Astrocyte (in vitro differentiated cells and primary cell): ENCODE measurements around the gene SPATA9. TPM values are rescaled to one million over a fixed set of nuclear protein-coding genes. Genes with fewer than 3 reads are reported as not detected.
A peak's percentile ranks its signal among the peaks of the same experiment; 100 is the strongest.

ENCODE experiments used
- DNase-seq: peaks from one replicate; pipeline ENCODE4 v3.0.0-alpha.2; 2010; ENCODE audit warnings: low read depth
- FAIRE-seq: peaks from 2 replicates; lab custom pipeline; 2011; peaks lifted over from hg19 to GRCh38; lab: Jason Lieb, UNC
- H2AFZ ChIP-seq: 2 replicates; pipeline ENCODE4 v1.6.0; 2012; ENCODE audit warnings: low read depth, low read length, inconsistent platforms
- H3K27ac ChIP-seq: 2 replicates; pipeline ENCODE4 v1.5.1; 2011; ENCODE audit warnings: low read depth, low read length, inconsistent platforms
- H3K27me3 ChIP-seq: 2 replicates; pipeline ENCODE4 v1.6.0; 2011; ENCODE audit warnings: low read length, inconsistent platforms; ENCODE audit not compliant: insufficient read depth
- H3K36me3 ChIP-seq: 2 replicates; pipeline ENCODE4 v1.5.1; 2011; ENCODE audit warnings: low read length, inconsistent platforms; ENCODE audit not compliant: insufficient read depth
- H3K4me1 ChIP-seq: 2 replicates; pipeline ENCODE4 v1.5.1; 2011; ENCODE audit warnings: low read length, inconsistent platforms; ENCODE audit not compliant: insufficient read depth
- H3K4me2 ChIP-seq: 2 replicates; pipeline ENCODE4 v1.6.0; 2012; ENCODE audit warnings: low read length, inconsistent platforms
- H3K4me3 ChIP-seq: 2 replicates; pipeline ENCODE4 v1.5.1; 2011; ENCODE audit warnings: low read depth, mild to moderate bottlenecking, low read length, inconsistent platforms; ENCODE audit not compliant: insufficient read depth
- H3K79me2 ChIP-seq: 2 replicates; pipeline ENCODE4 v1.6.0; 2012; ENCODE audit warnings: mild to moderate bottlenecking, low read length, inconsistent platforms; ENCODE audit not compliant: insufficient read depth
- H3K9ac ChIP-seq: 2 replicates; pipeline ENCODE4 v1.6.0; 2012; ENCODE audit warnings: mild to moderate bottlenecking, low read length, inconsistent platforms
- H3K9me3 ChIP-seq: 2 replicates; pipeline ENCODE4 v1.5.1; 2012; ENCODE audit warnings: low read depth, mild to moderate bottlenecking, low read length, inconsistent platforms; ENCODE audit not compliant: insufficient read depth
- H4K20me1 ChIP-seq: 2 replicates; pipeline ENCODE4 v1.6.0; 2012; ENCODE audit warnings: low read length, inconsistent platforms; ENCODE audit not compliant: insufficient read depth
- H3K27ac Mint-ChIP-seq: one replicate; pipeline ENCODE4 v1.8.0; 2021; ENCODE audit warnings: mild to moderate bottlenecking, mixed read lengths; ENCODE audit not compliant: unreplicated experiment
- H3K27me3 Mint-ChIP-seq: one replicate; pipeline ENCODE4 v1.8.0; 2021; ENCODE audit warnings: low read depth, mixed read lengths; ENCODE audit not compliant: unreplicated experiment
- H3K36me3 Mint-ChIP-seq: one replicate; pipeline ENCODE4 v1.8.0; 2021; ENCODE audit warnings: low read depth, mixed read lengths; ENCODE audit not compliant: unreplicated experiment
- H3K4me1 Mint-ChIP-seq: one replicate; pipeline ENCODE4 v1.8.0; 2021; ENCODE audit warnings: low read depth, mixed read lengths; ENCODE audit not compliant: unreplicated experiment
- H3K4me3 Mint-ChIP-seq: one replicate; pipeline ENCODE4 v1.8.0; 2021; ENCODE audit warnings: mild to moderate bottlenecking, moderate library complexity, mixed read lengths; ENCODE audit not compliant: unreplicated experiment
- H3K9me3 Mint-ChIP-seq: one replicate; pipeline ENCODE4 v1.8.0; 2021; ENCODE audit warnings: mild to moderate bottlenecking, mixed read lengths; ENCODE audit not compliant: unreplicated experiment
- CTCF ChIP-seq: IDR thresholded peaks from 2 replicates; pipeline ENCODE4 v1.5.1; 2011; ENCODE audit warnings: low read depth, mild to moderate bottlenecking, inconsistent platforms, low read length, moderate library complexity; ENCODE audit not compliant: insufficient read depth
- EZH2 ChIP-seq: IDR thresholded peaks from 2 replicates; pipeline ENCODE4 v1.6.1; 2012; ENCODE audit warnings: mild to moderate bottlenecking, low read length, inconsistent platforms; ENCODE audit not compliant: insufficient read depth
- total RNA-seq: library from RNA; stranded (reverse); gene quantifications from 2 replicates; pipeline ENCODE4 v1.2.1, GENCODE V29; 2021

Gene SPATA9
- total RNA-seq, 1 donor from 2014 or later = 0.98 TPM

- H3K27me3 Mint-ChIP-seq = no peaks in the 10 kb centered on the region
- H3K4me1 Mint-ChIP-seq = peaks cover 17% of the 10 kb centered on the region
- peak overlapping the region; percentile 4 for H3K9ac ChIP-seq
- DNase-seq (peak; percentile 99), FAIRE-seq (peak; percentile 96)
- no peak overlapping the region for H3K4me3 ChIP-seq
- no peak overlapping the region for H3K27ac Mint-ChIP-seq
- no peaks in the 10 kb centered on the region for H3K9me3 ChIP-seq
- H3K36me3 Mint-ChIP-seq = no peaks in the 10 kb centered on the region
- no peaks in the 10 kb centered on the region for H3K27me3 ChIP-seq
- no peaks in the 10 kb centered on the region for H4K20me1 ChIP-seq
- no peak overlapping the region for H2AFZ ChIP-seq
- H3K36me3 ChIP-seq = no peaks in the 10 kb centered on the region
- H3K79me2 ChIP-seq = no peaks in the 10 kb centered on the region
- H3K4me1 ChIP-seq = peaks cover 27% of the 10 kb centered on the region
- H3K4me2 ChIP-seq = peak overlapping the region; percentile 47
- H3K27ac ChIP-seq = peak overlapping the region; percentile 69
- TF ChIP-seq CTCF (no peak), EZH2 (no peak)
- H3K4me3 Mint-ChIP-seq = no peak overlapping the region
- no peaks in the 10 kb centered on the region for H3K9me3 Mint-ChIP-seq
Measured at GRCh38 chr5:95669540-95669939, 13.3 kb downstream of the SPATA9 start.

GRCh38 chr5:95668728-95669127, 14.1 kb downstream of the SPATA9 start:
- Histone ChIP-seq H2AFZ (no peak overlapping the region), H3K4me3 (no peak overlapping the region), H3K27me3 (no peaks in the 10 kb centered on the region), H3K27ac (peak overlapping the region; percentile 69), H3K4me2 (peak overlapping the region; percentile 47), H3K36me3 (no peaks in the 10 kb centered on the region), H3K9ac (no peak overlapping the region), H3K9me3 (no peaks in the 10 kb centered on the region), H4K20me1 (no peaks in the 10 kb centered on the region), H3K4me1 (peaks cover 30% of the 10 kb centered on the region), H3K79me2 (no peaks in the 10 kb centered on the region)
- Mint-ChIP-seq H3K36me3 (no peaks in the 10 kb centered on the region), H3K9me3 (no peaks in the 10 kb centered on the region), H3K4me3 (no peak overlapping the region), H3K27me3 (no peaks in the 10 kb centered on the region), H3K4me1 (peaks cover 17% of the 10 kb centered on the region), H3K27ac (no peak overlapping the region)
- TF ChIP-seq CTCF (no peak), EZH2 (no peak)
- FAIRE-seq (no peak), DNase-seq (no peak)

- no peak overlapping the region for H3K27ac ChIP-seq
- no peak overlapping the region for H3K4me3 ChIP-seq
- H3K4me2 ChIP-seq = no peak overlapping the region
- no peak for FAIRE-seq
- H3K4me1 ChIP-seq = peaks cover 30% of the 10 kb centered on the region
- DNase-seq = no peak
- no peaks in the 10 kb centered on the region for H3K36me3 ChIP-seq
- no peaks in the 10 kb centered on the region for H3K27me3 Mint-ChIP-seq
- no peaks in the 10 kb centered on the region for H3K27me3 ChIP-seq
- no peaks in the 10 kb centered on the region for H3K36me3 Mint-ChIP-seq
- H3K4me3 Mint-ChIP-seq = no peak overlapping the region
- no peaks in the 10 kb centered on the region for H3K9me3 Mint-ChIP-seq
- no peak overlapping the region for H3K27ac Mint-ChIP-seq
- H2AFZ ChIP-seq = no peak overlapping the region
- H3K4me1 Mint-ChIP-seq = peaks cover 17% of the 10 kb centered on the region
- no peak for TF ChIP-seq EZH2
- no peak for TF ChIP-seq CTCF
- H4K20me1 ChIP-seq = no peaks in the 10 kb centered on the region
- no peak overlapping the region for H3K9ac ChIP-seq
- no peaks in the 10 kb centered on the region for H3K79me2 ChIP-seq
- H3K9me3 ChIP-seq = no peaks in the 10 kb centered on the region
Measured at GRCh38 chr5:95668216-95668615, 14.6 kb downstream of the SPATA9 start.
